K562 (cell line): ENCODE results near the gene DMAC2L. TPM values are rescaled to one million over a fixed set of nuclear protein-coding genes. Genes with fewer than 3 reads are reported as not detected.

ENCODE experiments used
- ATAC-seq: fragments of 200-7000 bp; cut with Tn5 transposase; 3 replicates; pipeline ENCODE4 v1.9.1; 2020; ENCODE audit warnings: moderate library complexity
- BruUV-seq: library from RNA; stranded (reverse); fragments of 400-500 nt; replicated peaks from 2 replicates; lab custom pipeline; 2021; lab: Mats Ljungman, UMichigan
- CTCF ChIA-PET: fragments of 300-600 bp; formaldehyde crosslinking; extraction: SDS; loops from one replicate; lab custom pipeline; 2021; ENCODE audit warnings: low intra/inter-chr PET ratio; lab: Yijun Ruan, JAX
- POLR2A ChIA-PET: fragments of 300-600, 350-650 bp; sonication (Branson Sonifier 250); formaldehyde crosslinking; extraction: SDS; loops from one replicate; lab custom pipeline; 2021; ENCODE audit warnings: antibody characterized with exemption, inconsistent platforms; lab: Yijun Ruan, JAX
- DNase-seq, 4 experiments: peaks; one replicate each; pipeline versions ENCODE4 v3.0.0 to v3.0.0-alpha.2; 2011 to 2018; ENCODE audit warnings: low spot score in 3 of 4, mixed read lengths in 3 of 4; ENCODE audit errors: extremely low read depth in 1 of 4
- FAIRE-seq: peaks from 2 replicates; lab custom pipeline; 2011; peaks lifted over from hg19 to GRCh38; lab: Jason Lieb, UNC
- H2AFZ ChIP-seq: 2 replicates; pipeline ENCODE4 v1.6.0; 2011; ENCODE audit warnings: low read depth, low read length, control low read depth, inconsistent platforms
- H3K27ac ChIP-seq: fragments of 200-600 bp; 3 replicates; pipeline ENCODE4 v1.8.0; 2011; ENCODE audit warnings: low read depth, mild to moderate bottlenecking, control low read depth, inconsistent platforms, low read length, moderate library complexity, mixed read lengths; ENCODE audit errors: extremely low read depth
- H3K27me3 ChIP-seq, 2 experiments: fragments of 300-600 bp in 1 of 2; 2 replicates in 1 of 2; 3 replicates in 1 of 2; pipeline versions ENCODE4 v1.6.0 to v1.8.0; 2011; ENCODE audit warnings: inconsistent platforms in 2 of 2, low read length in 2 of 2, mild to moderate bottlenecking in 1 of 2, mixed read lengths in 1 of 2, moderate library complexity in 1 of 2; ENCODE audit not compliant: control insufficient read depth in 2 of 2, insufficient read depth in 2 of 2
- H3K36me3 ChIP-seq: fragments of 300-600 bp; 3 replicates; pipeline ENCODE4 v1.8.0; 2011; ENCODE audit warnings: mild to moderate bottlenecking, low read length, inconsistent platforms; ENCODE audit not compliant: control insufficient read depth, insufficient read depth
- H3K4me1 ChIP-seq, 2 experiments: fragments of 200-600 bp in 1 of 2; replicated peaks in 1 of 2; 2 replicates in 1 of 2; 3 replicates in 1 of 2; pipeline versions ENCODE4 v1.5.1 to v1.8.0; 2011; ENCODE audit warnings: inconsistent platforms in 2 of 2, low read length in 2 of 2, mild to moderate bottlenecking in 1 of 2, mixed read lengths in 1 of 2, moderate library complexity in 1 of 2; ENCODE audit not compliant: control insufficient read depth in 2 of 2, insufficient read depth in 2 of 2
- H3K4me2 ChIP-seq: 2 replicates; pipeline ENCODE4 v1.6.1; 2011; ENCODE audit warnings: low read length, control low read depth, inconsistent platforms, mixed read lengths; ENCODE audit not compliant: insufficient read depth
- H3K4me3 ChIP-seq: fragments of 200-600 bp; sonication (generic), shearing (Covaris generic); 2 replicates; pipeline ENCODE4 v1.5.1; 2016; ENCODE audit warnings: control low read depth, inconsistent platforms
- H3K79me2 ChIP-seq: fragments of 200-600 bp; 3 replicates; pipeline ENCODE4 v1.8.0; 2011; ENCODE audit warnings: low read length, inconsistent platforms; ENCODE audit not compliant: control insufficient read depth, insufficient read depth
- H3K9ac ChIP-seq, 2 experiments: 2 replicates each; pipeline versions ENCODE4 v1.6.0 to v1.6.1; 2011; ENCODE audit warnings: low read depth in 2 of 2, low read length in 2 of 2, control low read depth in 1 of 2, inconsistent platforms in 1 of 2, mild to moderate bottlenecking in 1 of 2, mixed read lengths in 1 of 2; ENCODE audit not compliant: insufficient read depth in 1 of 2
- H3K9me1 ChIP-seq: one replicate; pipeline ENCODE4 v1.6.0; 2011; ENCODE audit warnings: inconsistent platforms, mild to moderate bottlenecking, low read length, moderate library complexity; ENCODE audit not compliant: control insufficient read depth, insufficient read depth
- H3K9me3 ChIP-seq: replicated peaks from 2 replicates; pipeline ENCODE4 v1.5.1; 2011; ENCODE audit warnings: low read depth, low read length, inconsistent platforms; ENCODE audit not compliant: control insufficient read depth, insufficient read depth
- H4K20me1 ChIP-seq: replicated peaks from 2 replicates; pipeline ENCODE4 v1.6.1; 2011; ENCODE audit warnings: low read length, inconsistent platforms, mixed read lengths; ENCODE audit not compliant: control insufficient read depth, insufficient read depth
- FOSL1 ChIP-seq: fragments of 200-800 bp; sonication (Bioruptor generic); conservative IDR thresholded peaks from 2 replicates; pipeline ENCODE4 v1.6.1; 2016; ENCODE audit warnings: missing genetic modification characterization, missing compliant biosample characterization
- MCM3 ChIP-seq: fragments of 450-650 bp; IDR thresholded peaks from 2 replicates; pipeline ENCODE4 v1.6.1; 2016
- PHF20 ChIP-seq: fragments of 450-650 bp; IDR thresholded peaks from 2 replicates; pipeline ENCODE4 v1.6.1; 2018; ENCODE audit not compliant: partially characterized antibody
- SRSF1 ChIP-seq: fragments of 200-400 bp; formaldehyde crosslinking; IDR thresholded peaks from 2 replicates; pipeline ENCODE4 v1.6.1; 2017; ENCODE audit warnings: mild to moderate bottlenecking, low read depth, low read length, moderate library complexity
- WHSC1 ChIP-seq: IDR thresholded peaks from one replicate; pipeline ENCODE4 v1.6.1; 2012; ENCODE audit warnings: low read length, control low read depth, inconsistent platforms
- ZNF146 ChIP-seq: IDR thresholded peaks from one replicate; pipeline ENCODE4 v1.6.1; 2018; ENCODE audit warnings: missing compliant biosample characterization; ENCODE audit not compliant: unreplicated experiment
- ZNF431 ChIP-seq: sonication (generic); formaldehyde crosslinking; IDR thresholded peaks from 2 replicates; pipeline ENCODE4 v1.8.0; 2022; ENCODE audit warnings: mild to moderate bottlenecking, missing genetic modification reagents
- ZNF583 ChIP-seq: fragments of 250-450 bp; sonication (Bioruptor Pico); IDR thresholded peaks from 2 replicates; pipeline ENCODE4 v1.4.0; 2020
- WGBS: fragments of 100-300 bp; shearing (Covaris generic); methylation state at CpG from one replicate; pipeline ENCODE4 v1.1.6; 2016; ENCODE audit warnings: low coverage, mixed read lengths; ENCODE audit not compliant: insufficient coverage; ENCODE audit errors: missing lambda C conversion rate; 5-methylcytosine and 5-hydroxymethylcytosine counted together
- in situ Hi-C: fragments of 300-500 bp; cut with MboI; formaldehyde crosslinking; loops from 4 replicates; pipeline ENCODE4 v1.15.0; 2018; ENCODE audit warnings: inconsistent platforms, mixed read lengths
- intact Hi-C: fragments of 100-400 bp; cut with micrococcal nuclease; formaldehyde crosslinking; loops from 2 replicates; pipeline ENCODE4 v1.14.2; 2022
- polyA plus RNA-seq, 8 experiments: library from polyadenylated mRNA; depleted of rRNA in 4 of 8; stranded (reverse) in 5 of 8; unstranded in 3 of 8; fragments of >200 nt; fragmentation: Nextera tagmentation in 2 of 8; fragmentation: Illumina TruSeq in 1 of 8; extraction: Ambion mirVana in 2 of 8; extraction: Trizol in 1 of 8; gene quantifications; 2 replicates each; pipeline versions ENCODE4 v1.2.1 to v1.2.3, GENCODE V29; 2011 to 2014; ENCODE audit warnings: inconsistent platforms in 1 of 8, missing spikeins in 1 of 8
- total RNA-seq, 7 experiments: library from RNA; depleted of rRNA in 6 of 7; stranded (reverse); fragments of >200 nt in 6 of 7; fragmentation: Illumina TruSeq in 2 of 7; extraction: Trizol in 2 of 7; gene quantifications; 2 replicates each; pipeline versions ENCODE4 v1.2.1 to v1.2.3, GENCODE V29; 2011 to 2021; ENCODE audit warnings: low replicate concordance in 1 of 7
- TF ChIP-seq, protein P1 (sequence below): fragments of 250-450 bp; sonication (Bioruptor Pico); IDR thresholded peaks from 2 replicates; pipeline ENCODE4 v1.8.0; 2021; ENCODE audit warnings: mild to moderate bottlenecking, moderate library complexity
- TF ChIP-seq, protein P2 (sequence below): fragments of 450-650 bp; IDR thresholded peaks from 2 replicates; pipeline ENCODE4 v1.6.1; 2016

DMAC2L gene
- total and polyA plus RNA-seq, 9 of the 15 experiments (the other 6 are each of a cell fraction or from before 2014, with no cell fraction given): 4.0 to 37.2 (median 9.3) TPM

DNA sequence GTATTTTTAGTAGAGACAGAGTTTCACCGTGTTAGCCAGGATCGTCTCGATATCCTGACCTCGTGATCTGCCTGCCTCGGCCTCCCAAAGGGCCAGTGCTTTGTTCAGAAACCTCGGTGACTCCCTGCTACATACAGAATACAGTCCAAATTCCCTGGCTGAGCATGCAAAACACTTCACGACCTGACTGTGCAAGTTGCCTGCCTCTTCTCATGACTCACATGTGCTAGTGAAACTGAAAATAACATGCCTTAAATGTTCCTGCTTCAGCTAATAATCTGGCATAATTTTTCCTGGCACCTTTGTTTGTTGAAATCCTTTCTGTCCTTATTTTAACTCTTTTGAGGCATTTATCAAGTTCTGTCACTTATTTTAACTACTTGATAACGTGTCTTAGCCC lies 8.2 kb downstream of the DMAC2L start:
- H3K27ac ChIP-seq: peak overlapping the region; percentile 79; the same call in 2 of the 3 replicates
- ChIA-PET CTCF (interaction anchor here (2.2 kb wide), 1 partner anchor 212 kb away, joined by 13 read pairs; the partner anchor contains the start of gene MAP4K5), POLR2A (interaction anchor here (0.9 to 1.6 kb wide), 6 partner anchors 8 to 443 kb away, joined by 3 to 9 read pairs (median 3); partner anchors contain the start of genes DMAC2L, L2HGDH and MAP4K5)
- no peak overlapping the region for H3K4me2 ChIP-seq
- 50% methylated on average over 4 of the region's 8 CpGs for WGBS
- no peak for TF ChIP-seq ZNF583 (CRISPR knock-in tag)
- TF ChIP-seq PHF20: no peak
- TF ChIP-seq, protein P1, sequence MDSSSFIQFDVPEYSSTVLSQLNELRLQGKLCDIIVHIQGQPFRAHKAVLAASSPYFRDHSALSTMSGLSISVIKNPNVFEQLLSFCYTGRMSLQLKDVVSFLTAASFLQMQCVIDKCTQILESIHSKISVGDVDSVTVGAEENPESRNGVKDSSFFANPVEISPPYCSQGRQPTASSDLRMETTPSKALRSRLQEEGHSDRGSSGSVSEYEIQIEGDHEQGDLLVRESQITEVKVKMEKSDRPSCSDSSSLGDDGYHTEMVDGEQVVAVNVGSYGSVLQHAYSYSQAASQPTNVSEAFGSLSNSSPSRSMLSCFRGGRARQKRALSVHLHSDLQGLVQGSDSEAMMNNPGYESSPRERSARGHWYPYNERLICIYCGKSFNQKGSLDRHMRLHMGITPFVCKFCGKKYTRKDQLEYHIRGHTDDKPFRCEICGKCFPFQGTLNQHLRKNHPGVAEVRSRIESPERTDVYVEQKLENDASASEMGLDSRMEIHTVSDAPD (CRISPR knock-in tag): no peak
- no peak for TF ChIP-seq ZNF146 (CRISPR knock-in tag)
- TF ChIP-seq, protein P2, sequence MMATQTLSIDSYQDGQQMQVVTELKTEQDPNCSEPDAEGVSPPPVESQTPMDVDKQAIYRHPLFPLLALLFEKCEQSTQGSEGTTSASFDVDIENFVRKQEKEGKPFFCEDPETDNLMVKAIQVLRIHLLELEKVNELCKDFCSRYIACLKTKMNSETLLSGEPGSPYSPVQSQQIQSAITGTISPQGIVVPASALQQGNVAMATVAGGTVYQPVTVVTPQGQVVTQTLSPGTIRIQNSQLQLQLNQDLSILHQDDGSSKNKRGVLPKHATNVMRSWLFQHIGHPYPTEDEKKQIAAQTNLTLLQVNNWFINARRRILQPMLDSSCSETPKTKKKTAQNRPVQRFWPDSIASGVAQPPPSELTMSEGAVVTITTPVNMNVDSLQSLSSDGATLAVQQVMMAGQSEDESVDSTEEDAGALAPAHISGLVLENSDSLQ: no peak
- no peak for TF ChIP-seq FOSL1 (tag)
- TF ChIP-seq WHSC1: no peak
- TF ChIP-seq ZNF431 (CRISPR knock-in tag): no peak
- no peak for TF ChIP-seq MCM3
- TF ChIP-seq SRSF1: no peak
- FAIRE-seq: no peak
- H4K20me1 ChIP-seq: no peaks in the 10 kb centered on the region
- H3K9me1 ChIP-seq: no peaks in the 10 kb centered on the region
- peaks cover 0 to 9% of the 10 kb centered on the region in 2 experiments; a peak in 3 of 5 replicates for H3K4me1 ChIP-seq
- H3K36me3 ChIP-seq: peaks cover 18% of the 10 kb centered on the region; the same call in 1 of the 3 replicates
- in situ Hi-C loops: loop anchor here (10.0 kb wide), 1 partner anchor 205 kb away; no protein-coding TSS in a partner anchor
- H3K9ac ChIP-seq: no peak overlapping the region
- intact Hi-C loops: loop anchor here (2.0 to 5.0 kb wide), 2 partner anchors 77 to 457 kb away; partner anchors contain the start of gene CDKL1
- no peaks in the 10 kb centered on the region for H3K27me3 ChIP-seq
- no peak overlapping the region for H3K4me3 ChIP-seq
- no peaks in the 10 kb centered on the region for H3K9me3 ChIP-seq
- ATAC-seq: no peak
- no TSS peak for BruUV-seq
- no peak overlapping the region for H2AFZ ChIP-seq
- H3K79me2 ChIP-seq: peaks cover 21% of the 10 kb centered on the region
- no peak for DNase-seq
